Fibroblast of peridontal ligament (primary cell): ENCODE results near the gene SPINT1.

ENCODE experiments used
- DNase-seq: peaks from one replicate; pipeline ENCODE4 v3.0.0-alpha.2; 2010; ENCODE audit errors: extremely low read depth

The SPINT1 gene

DNA sequence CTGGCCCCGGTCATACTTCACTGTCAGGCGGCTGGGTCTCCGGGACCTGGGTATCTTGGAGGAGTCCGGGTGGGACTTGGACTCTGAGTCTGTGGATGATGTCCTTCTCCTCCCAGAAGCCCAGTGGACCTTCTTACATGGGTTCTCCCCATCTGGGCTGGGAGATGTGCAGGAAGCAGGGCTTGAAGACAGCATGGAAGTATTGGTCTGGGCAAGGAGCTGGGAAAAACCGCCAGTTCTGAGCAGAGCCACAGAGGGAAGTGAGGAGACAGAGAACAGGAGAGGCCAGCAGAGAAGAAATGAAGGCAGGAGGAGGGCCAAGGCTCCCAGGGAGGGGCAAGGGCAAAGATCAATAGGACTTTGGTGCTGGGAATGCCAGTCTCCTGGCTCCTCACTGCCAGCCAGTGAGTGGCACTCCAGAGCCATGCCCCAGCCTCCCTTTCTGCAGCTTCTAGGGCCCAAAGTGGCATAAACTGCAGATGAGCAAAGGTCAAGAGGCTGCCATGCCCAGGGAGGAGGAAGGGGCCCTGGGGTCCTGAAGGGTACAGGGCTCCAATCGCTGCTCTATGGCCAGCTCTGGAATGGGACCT, 15.3 kb upstream of the SPINT1 start, which contains the start of gene PPP1R14D:
TSS of gene PPP1R14D (minus strand) at position 262 of the 590 bp plus-strand sequence. CDS start at position 195, 67 bp downstream.
- no peak for DNase-seq

DNA sequence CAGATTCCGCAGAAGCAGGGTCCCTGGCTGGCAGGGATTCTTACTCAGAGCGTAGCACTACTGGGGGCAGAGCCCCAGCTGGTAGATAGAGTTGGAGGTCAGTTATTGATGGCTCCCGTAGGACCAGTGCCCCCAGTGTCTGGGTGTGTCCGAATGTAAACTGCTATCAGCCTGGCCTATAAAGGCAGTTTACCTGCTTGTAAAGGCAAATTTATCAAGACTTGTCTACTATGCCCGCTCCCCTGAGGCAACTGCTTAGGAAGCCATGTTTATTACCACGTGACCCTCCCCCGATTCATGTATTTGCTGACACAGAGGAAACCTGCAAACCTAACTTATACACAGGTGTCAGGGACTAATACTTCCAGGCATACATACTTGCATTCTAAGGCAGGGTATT, 14.7 kb upstream of the SPINT1 start:
- DNase-seq: no peak

DNA sequence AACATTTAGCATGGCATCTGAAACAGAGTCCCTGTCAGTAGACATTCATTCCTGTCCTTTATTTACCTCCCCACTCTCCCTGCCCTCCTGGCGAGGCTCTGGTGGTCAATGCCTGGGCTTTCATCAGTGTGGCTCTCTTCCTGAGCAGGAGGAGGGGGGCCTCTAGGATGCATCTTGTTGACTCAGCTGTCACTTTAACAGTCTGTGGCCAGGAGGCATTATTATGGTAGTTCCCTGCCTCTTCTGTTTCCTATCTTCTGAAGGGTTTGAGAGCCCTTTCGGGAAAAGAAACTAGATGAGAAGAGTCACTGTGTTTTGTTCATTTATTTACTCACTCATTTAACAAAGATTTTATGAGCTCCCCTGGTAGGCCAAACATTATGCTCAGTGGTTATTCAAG, 13.0 kb upstream of the SPINT1 start:
- no peak for DNase-seq

DNA sequence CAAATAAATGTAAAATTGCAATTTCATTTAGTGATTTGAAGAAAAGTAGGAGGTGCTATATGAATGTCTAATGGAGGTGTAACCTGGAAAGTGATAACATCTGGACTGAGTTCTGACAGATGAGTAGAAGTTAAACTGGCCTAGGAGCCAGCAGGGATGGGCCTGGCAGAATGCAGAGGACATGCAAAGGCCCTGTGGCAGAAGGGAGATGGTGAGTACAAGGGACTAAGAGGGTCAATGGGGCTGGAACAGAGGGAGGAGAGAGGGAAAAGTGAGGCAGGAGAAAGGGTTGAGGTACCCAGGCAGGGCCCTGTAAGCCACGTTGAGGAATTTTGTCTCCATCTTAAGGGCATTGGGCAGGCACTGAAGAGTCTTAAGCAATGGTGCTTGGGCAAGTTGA, 12.0 kb upstream of the SPINT1 start:
- no peak for DNase-seq

DNA sequence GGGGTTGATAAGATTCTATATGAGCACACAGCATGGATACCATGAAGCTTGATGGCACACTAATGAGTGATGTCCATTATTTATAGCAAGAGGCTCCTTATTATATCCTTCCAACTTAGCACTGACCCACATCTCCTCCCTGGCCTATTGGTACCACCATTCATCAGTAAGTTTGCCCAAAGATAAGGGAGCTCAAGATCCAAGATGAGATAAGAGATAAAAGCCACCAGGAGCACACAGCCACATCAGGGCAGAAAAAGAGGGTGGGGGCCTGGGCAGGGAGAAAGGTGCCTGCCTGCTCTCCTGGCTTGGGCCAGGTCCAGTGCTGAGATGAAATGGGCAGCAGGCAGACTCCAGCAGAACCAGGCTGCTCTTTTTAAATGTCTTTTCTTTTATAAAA, 10.9 kb upstream of the SPINT1 start:
- DNase-seq: no peak

DNA sequence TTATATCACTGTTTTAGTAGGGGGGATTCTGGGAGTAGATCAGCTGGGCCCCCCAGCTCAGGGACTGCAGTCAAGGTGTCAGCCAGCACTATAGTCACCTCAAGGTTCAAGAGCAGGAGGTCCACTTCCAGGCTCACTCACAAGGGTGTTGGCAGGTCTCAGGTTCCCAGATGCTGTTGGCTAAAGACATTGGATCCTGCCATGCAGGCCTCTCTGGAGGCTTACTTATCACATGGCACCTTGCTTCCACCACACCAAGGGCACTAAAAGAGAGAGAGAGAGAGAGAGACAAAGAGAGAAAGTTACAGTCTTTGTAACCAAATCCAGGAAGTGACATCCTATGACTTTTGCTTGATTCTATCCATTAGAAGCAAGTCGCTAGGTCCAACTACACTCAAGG, 7.8 kb upstream of the SPINT1 start:
- no peak for DNase-seq

DNA sequence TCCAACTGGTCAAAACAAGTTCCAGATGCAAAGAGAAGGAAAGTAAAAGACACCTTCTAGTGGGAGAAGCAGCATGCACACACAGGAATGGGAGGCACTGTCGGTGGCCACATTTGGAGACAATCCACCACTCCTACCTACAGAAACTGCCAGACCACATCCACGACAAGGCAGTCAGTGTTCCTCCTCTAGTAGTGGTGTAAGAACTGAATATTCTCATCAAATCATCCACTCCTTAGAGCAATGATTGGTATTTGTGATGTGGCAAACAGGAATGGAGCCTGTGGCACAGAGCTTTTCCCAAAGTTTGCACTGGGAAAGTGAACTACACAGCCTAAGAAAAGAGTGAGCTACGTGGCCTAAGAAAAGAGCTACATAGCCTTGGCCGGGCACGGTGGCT, 5.1 kb upstream of the SPINT1 start:
- DNase-seq: peak; percentile 33

DNA sequence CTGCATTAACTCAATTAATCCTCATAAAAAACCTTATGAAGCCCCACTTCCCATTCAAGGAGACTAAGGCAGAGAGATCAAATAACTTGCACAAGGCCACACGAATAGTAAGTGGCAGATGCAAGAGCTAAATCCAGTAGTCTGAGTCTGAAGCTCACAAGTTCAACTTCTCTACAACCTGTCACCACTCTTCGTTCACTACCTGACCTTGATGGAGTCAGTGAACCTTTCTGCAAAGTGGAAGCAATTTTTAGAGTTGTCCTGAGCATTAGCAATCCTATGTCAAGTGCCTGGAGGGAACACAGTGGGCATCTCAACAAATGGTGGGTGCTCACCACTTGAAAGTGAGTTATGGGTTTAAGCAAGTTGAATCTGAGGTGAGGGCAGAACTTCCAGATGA, 2.1 kb upstream of the SPINT1 start:
- no peak for DNase-seq

DNA sequence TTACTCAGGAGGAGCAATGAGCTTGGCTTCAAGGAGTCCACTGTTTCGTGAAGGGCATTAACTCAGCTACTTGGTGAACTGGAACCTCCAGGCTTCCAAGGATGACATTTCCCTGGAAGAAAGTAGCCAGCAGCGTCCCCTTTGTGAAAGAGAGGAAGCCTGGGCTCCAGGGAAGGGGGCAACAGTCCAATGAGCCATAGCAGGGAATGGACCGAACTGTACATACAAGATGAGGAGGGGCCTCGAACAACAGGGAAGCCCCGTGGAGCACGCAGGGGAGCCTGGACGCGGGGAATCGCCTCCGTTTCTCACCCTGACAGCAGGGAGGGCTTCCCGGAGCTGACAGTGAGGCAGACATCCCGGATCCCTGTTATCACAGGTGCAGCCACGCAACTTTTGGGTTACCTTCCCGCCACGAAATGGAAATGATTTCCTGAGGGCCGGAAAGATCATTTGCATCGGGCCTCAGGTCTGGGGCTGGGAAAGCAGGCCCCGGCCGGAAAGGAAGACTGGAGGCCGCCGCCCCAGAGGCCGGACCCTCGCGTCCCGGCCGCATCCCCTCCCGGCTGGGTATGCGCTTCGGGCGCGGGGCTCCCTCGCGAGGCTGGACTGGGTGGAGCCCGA, 475 bp upstream of the SPINT1 start:
- no peak for DNase-seq

DNA sequence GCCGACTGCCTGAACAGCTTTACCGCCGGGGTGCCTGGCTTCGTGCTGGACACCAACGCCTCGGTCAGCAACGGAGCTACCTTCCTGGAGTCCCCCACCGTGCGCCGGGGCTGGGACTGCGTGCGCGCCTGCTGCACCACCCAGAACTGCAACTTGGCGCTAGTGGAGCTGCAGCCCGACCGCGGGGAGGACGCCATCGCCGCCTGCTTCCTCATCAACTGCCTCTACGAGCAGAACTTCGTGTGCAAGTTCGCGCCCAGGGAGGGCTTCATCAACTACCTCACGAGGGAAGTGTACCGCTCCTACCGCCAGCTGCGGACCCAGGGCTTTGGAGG, 815 bp downstream of the SPINT1 start:
- DNase-seq: no peak

DNA sequence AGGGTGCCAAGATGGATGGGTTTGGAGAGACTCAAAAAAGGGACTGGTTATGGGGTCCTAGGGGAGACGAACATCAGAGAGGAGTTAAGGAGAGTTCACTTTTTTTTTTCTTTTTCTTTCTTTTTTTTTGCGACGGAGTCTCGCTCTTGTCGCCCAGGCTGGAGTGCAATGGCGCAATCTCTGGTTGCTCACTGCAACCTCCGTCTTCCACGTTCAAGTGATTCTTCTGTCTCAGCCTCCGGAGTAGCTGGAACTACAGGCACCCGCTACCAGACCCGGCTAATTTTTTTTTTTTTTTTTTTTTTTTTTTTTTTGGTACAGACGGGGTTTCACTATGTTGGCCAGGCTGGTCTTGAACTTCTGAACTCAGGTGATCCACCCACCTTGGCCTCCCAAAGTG, 1.2 kb downstream of the SPINT1 start:
- no peak for DNase-seq

DNA sequence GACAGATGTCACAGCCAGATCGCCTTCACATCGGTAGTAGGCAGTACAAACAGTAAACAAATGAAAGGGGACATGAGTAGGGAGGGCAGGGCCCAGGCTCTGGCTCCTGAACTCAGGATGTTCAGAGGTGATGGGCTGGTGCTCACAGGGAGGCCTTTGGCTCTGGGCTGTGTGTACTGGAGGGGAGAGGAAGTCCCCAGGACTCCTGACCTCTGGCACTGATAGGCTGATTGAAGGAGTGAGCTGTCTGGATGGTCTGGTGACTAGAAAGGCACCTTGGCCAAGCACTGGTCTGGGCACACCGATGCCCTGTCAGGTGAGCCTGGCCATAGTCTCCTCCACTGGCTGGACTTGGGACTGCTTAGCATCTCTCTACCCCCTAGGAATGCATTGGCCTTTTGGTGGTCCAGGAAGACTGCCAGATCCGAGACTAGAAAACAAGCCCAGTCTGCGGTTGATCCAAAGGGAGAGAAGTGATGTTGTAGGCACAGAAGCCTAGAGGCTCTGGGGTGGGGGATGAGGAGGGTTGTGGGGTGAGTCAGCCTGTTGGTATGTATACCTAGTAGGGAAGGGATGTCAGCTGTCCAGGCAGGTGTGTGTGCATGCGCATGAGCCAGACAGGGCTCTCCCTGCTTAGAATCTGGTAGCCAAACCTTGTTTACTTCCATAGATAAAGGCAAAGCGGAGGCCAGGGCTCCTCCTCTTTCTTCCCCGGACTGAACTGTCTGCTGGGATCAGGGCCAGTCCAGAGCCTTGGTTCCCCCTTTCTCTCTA, 1.9 kb downstream of the SPINT1 start:
- DNase-seq: no peak

DNA sequence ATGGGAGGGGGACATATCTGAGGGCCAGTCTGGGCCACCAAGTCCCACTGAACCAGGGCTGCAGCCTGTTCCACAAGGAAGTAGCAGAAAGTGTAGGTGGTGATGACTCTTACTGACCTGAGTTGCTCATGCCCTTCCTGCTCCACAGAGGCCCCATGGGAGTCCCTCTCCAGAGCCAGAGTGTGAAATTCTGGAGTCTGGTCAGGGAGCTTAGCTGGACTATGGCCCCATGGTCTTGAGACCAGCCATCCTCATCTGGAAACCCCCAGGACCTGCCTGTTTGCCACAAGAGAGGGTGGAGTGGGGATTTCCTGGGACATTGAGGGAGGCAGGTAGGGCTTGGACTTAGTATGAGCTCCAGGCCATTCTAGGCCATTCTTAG, 3.0 kb downstream of the SPINT1 start:
- no peak for DNase-seq

DNA sequence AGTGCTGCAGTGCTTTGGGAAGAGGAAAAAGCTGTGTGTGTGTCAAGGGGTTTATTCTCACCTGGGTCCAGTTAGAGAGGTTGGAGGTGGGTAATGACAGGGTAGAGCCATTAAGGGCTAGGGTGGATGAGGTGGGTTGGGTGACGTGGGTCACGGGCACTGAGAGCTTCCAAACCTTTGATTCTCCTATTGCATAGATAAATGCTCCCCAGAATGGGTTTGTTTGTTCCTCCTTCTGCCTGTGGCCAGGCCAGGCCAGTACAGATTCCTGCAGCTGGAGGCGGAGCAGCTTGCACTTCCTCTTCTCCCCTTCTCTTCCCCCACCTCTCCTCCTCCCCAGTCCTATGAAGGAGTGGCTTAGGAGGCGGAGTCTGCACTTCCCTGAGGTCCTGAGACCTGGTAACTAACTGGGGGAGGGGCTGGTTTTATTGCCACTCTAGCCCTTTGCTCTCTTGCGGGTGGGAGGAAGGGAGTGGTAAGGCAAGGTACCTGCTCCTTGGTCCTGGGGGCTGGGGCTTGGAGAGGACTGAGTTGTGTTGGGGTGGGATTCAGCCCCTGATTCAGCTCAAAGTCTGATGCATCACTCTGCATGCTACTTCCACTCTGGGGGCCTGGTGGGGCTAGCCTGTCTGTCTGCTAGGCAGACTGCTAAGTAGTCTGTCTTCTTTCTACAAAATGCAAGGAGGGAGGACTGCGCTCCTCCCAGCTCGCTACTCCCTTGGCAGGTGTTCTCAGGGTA, 3.5 kb downstream of the SPINT1 start:
- DNase-seq: no peak

DNA sequence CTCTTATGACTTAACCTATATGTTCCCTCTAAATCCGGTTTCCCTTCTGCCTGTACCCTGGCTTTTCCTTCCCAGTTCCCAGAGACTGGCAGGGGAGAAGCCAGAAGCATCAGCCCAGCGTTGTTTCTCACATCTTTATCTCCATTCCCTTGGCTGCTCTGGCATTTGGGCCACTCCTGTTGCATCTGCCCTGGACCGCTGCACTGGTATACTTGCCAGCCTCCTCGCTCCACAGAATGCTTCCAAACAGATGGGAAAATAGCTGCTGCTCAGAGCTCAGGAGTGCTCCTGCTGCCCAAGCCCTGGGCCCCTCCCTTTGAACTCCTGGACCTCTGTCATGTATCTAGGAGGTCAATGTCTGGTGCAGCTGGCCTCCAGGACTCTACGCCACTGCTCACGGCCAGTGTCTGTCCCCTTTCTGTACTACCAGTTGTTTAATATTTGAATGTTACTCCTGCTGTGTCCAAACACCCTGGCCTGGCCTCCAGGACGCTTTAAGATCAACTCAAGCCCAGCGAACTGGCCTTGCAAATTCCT, 6.8 kb downstream of the SPINT1 start:
- DNase-seq: no peak

DNA sequence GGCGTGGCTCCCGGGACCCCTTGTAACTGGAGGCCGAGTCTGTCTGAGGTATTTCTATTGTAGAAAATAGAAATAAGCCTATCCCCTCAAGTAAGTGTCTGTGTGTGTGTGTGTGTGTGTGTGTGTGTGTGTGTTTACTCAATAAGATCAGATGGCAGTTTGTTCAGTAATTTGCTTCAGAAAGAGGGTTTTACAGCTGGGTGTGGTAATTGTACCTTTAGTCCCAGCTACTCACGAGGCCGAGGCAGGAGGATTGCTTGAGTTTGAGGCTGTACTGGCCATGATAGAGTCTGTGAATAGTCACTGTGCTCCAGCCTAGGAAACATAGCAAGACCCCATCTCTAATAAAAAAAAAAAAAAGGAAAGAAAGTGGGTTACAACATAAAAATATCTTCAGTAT, 8.7 kb downstream of the SPINT1 start:
- no peak for DNase-seq

DNA sequence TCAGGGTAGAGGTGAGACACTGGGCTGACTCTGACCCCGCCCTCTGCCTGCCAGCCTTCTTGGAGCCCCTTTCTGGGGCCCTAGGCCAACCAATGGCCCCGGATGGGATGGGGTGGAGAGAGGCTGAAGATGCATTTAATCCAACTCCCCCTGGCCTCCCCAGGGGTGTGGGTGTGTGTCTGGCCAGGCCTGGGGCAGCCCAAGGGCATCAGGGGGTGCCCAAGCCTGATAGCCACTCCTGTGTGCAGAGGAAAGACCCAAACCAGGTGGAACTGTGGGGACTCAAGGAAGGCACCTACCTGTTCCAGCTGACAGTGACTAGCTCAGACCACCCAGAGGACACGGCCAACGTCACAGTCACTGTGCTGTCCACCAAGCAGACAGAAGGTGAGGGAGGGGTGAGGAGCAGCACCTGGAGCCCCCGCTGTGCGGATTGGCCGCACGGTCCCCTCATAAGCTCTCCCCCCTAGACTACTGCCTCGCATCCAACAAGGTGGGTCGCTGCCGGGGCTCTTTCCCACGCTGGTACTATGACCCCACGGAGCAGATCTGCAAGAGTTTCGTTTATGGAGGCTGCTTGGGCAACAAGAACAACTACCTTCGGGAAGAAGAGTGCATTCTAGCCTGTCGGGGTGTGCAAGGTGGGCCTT, 9.5 kb downstream of the SPINT1 start:
- no peak for DNase-seq

DNA sequence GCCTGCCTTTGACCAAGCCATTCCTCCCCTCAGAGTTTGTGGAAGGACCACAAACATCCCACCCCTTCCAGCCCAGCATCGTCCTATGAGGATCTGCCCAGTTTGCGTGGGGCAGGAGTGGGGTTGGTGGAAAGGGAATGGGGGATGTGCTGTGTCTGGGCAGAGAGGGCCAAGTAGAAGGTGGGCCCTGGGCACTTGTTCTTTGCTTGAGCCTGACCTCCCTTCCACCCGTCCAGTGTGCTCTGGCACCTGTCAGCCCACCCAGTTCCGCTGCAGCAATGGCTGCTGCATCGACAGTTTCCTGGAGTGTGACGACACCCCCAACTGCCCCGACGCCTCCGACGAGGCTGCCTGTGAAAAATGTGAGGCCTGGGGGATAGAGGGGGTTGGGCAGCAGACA, 10.3 kb downstream of the SPINT1 start:
- DNase-seq: no peak

DNA sequence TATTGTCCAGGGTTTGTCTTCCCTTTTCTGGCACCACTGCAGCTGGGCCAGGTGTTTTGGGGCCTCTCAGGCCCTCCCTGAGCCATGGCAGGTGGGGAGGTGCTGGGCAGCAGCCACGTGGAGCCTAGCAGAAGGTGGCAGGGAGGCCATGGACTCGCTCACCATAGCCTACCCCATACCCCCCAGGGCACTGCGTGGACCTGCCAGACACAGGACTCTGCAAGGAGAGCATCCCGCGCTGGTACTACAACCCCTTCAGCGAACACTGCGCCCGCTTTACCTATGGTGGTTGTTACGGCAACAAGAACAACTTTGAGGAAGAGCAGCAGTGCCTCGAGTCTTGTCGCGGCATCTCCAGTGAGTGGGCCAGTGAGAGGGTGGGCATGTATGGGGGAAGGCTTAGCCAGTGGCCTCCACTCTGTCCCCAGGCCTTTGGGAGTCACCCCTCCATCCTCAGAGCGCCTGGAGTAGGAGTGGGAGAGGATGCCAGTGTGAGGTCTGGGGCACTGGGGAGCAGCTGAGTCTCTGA, 11.9 kb downstream of the SPINT1 start:
- DNase-seq: no peak

DNA sequence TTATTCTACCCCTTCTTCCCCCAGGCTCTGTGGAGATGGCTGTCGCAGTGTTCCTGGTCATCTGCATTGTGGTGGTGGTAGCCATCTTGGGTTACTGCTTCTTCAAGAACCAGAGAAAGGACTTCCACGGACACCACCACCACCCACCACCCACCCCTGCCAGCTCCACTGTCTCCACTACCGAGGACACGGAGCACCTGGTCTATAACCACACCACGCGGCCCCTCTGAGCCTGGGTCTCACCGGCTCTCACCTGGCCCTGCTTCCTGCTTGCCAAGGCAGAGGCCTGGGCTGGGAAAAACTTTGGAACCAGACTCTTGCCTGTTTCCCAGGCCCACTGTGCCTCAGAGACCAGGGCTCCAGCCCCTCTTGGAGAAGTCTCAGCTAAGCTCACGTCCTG, 12.9 kb downstream of the SPINT1 start:
- DNase-seq: no peak

DNA sequence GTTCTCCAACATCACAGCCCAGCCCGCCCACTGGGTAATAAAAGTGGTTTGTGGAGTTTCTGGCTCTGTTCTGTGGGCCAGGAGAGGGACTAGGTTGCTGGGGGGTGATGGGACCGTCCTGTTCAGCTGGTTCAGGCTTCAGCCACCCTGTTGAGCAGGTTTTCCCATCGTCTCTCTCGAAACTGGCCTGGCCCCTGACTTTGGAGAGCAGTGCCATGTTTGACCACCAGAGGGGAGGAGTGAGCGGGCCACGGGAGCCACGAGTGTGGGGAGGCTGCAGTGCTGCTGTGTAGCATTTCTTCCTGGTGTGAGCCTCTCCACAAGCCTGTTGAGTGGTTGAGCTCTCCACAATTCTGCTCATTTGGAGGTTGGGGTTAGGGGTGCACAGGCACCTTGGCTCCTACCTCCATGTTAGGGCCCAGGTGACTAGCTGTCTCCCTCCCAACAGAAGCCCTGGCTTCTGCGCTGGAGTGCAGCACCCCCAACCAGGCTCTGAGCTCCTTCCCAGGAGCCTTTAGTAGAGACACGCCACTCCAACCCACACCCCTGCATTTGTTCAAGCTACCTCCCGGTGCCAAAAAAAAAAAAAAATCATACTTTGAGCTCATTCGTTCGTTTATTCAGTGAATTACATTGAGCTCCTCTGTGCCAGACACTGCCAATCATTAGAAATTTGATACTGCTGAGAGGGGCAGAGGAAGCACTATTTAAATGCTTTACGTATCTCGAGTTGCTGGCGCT, 13.9 kb downstream of the SPINT1 start:
- peak; percentile 62 for DNase-seq
